Measurements from ENCODE around the gene LRATD1. TPM values are rescaled to one million over a fixed set of nuclear protein-coding genes. Genes with fewer than 3 reads are reported as not detected.
"Not testable (repeated sequence)": the region's sequence is repeated elsewhere in the genome, so short reads cannot be mapped to it uniquely, and the experiment has no call there.

The LRATD1 gene, protein sequence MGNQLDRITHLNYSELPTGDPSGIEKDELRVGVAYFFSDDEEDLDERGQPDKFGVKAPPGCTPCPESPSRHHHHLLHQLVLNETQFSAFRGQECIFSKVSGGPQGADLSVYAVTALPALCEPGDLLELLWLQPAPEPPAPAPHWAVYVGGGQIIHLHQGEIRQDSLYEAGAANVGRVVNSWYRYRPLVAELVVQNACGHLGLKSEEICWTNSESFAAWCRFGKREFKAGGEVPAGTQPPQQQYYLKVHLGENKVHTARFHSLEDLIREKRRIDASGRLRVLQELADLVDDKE
- polyA plus RNA-seq (2012; ENCODE audit: insufficient read depth, insufficient read length), result not detected

DNA sequence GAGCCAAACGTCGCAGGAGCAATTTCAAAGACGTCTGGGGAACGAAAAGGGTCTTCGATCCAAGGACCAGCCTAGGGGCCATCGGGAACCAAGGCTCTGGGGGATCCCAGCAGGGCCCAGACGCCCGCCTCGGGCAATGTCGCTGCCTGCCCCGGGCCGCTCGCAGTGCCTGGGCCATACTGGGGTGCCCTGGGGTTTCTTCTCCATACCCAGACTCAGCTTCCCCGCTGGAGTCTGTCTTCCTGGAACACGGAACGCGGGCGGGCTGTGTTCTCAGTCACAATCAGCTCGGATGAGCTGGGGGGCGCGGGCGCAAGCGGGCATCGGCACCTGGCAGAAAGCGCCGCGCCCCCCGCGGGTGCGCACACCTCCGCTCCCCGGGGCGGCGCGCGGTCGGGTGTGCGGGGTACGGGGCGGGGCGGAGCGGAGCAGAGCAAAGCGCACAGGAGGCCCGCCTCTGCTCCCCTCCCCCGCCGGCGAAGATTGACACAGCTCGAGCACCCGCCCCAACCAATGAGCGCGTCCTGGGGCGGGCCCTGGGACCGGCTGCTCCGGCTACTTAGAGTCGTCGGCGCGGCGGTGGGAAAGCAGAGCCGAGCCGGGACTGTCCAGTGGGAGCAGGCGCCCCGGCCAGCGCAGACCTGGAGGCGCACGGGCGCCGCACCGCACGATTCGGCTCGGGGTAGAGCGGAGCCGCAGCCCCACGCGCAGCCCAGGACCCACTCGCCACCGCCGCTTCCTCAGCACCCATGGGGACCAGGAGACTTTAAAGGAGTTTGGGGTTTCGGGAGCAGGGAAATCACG lies at the start of gene LRATD1:
Gene LRATD1, plus strand, starts transcription at position 585 of the 804 bp plus-strand sequence. CDS start 1,263 bp downstream, outside the sequence.
- H3K4me3 ChIP-seq (ENCODE audit: low read length), result no peak within 1 kb of the TSS
- no peak for DNase-seq (ENCODE audit: low read depth, low spot score)

DNA sequence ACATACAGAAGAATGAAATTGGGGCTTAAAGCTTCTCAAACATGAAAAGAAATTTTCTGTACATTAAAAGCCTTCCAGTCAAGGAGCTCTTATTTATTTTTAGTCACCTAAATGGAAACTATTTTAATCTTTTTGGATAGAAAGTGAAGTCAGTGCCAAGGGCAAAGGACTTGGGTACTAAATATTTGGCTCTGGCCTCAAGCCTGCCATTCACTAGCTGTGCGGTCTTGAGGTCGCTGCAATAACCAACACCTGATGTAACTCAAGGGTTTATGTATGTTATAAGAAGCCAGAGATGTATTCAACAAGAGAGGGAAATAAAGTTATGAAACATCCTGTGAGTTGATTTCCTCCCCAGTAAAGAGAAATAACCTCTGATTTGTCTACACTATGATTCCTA lies 49.5 kb upstream of the LRATD1 start:
- DNase-seq (ENCODE audit: low read depth, low spot score), result no peak
- no peak overlapping the region for H3K4me3 ChIP-seq (ENCODE audit: low read length)

DNA sequence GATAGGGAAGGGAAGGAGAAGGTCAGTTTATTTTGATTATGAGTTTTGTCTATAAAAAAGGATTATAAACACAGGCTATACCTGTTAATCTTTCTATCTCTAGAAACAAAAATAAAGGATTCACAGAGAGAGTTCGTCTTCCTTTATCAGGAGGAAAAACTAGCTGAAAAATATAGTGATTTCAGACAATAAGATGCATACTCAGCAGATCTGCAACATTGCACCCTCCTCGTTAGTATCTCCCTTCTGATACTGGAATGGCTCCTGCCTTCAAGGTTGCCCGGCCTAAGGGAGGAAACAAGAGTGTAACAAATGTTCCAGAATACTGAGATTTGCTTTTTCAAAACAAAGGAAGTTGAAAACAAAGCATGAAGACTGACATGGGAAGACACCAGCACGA lies 48.7 kb upstream of the LRATD1 start:
- DNase-seq (ENCODE audit: low read depth, low spot score), result no peak
- H3K4me3 ChIP-seq (ENCODE audit: low read length), result no peak overlapping the region

DNA sequence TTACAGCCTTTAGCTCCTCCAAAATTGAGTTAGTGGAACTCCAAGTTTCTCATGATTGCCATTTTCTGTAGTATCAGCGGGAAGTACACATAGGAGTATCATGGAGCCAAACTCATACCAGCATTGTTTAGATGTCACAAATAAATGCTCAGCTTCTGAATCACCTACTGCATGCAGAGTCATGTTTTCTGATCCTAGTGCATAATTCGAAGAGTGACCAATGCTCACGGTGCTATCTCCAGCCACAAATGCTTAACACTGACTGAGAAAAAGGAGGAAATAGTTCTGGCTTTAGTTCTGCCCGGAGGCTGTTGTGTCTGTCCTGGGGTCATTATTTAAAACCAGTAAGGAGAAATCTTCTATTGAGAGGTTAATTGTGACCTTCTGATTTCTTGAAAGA lies 45.4 kb upstream of the LRATD1 start:
- no peak for DNase-seq (ENCODE audit: low read depth, low spot score)
- no peak overlapping the region for H3K4me3 ChIP-seq (ENCODE audit: low read length)

DNA sequence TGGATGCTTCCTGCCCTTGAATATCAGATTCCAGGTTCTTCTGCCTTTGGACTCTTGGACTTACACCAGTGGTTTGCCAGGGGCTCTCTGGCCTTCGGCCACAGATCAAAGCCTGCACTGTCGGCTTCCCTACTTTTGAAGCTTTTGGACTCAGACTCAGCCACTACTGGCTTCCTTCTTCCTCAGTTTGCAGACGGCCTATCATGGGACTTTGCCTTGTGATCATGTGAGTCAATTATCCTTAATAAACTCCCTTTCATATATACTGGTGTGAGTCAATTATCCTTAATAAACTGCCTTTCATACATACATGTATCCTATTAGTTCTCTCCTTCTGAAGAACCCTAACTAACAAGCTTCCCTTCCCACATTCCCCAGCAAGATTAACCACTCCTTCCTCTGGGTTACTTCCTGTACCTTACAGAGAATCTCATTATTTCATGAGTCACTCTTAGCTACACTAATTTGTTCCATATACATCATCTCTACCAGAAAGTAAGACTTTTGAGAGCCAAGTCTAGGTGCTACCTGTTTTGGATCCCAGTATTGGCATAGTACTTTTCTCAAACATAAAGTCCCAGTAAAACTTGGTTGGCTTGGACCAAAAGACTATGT lies 31.3 kb upstream of the LRATD1 start:
- no peak for DNase-seq (ENCODE audit: low read depth, low spot score)
- H3K4me3 ChIP-seq (ENCODE audit: low read length), result no peak overlapping the region

DNA sequence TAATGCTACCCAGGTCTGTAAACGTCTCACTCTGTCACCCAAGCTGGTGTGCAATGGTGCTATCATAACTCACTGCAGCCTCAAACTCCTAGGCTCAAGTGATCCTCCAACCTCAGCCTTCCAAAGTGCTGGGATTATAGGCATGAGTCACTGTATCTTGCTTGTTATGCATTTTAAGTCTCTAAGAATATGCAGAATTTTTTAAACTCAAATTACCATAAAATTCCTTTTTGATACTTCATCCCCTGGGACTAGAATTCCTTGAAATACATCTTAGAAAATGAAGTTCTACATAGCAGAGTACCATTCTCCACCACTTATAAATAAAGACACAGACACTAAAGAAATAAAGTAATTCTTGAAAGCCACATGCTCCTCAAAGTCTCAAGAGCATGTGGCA lies 30.2 kb upstream of the LRATD1 start:
- no peak for DNase-seq (ENCODE audit: low read depth, low spot score)
- no peak overlapping the region for H3K4me3 ChIP-seq (ENCODE audit: low read length)

DNA sequence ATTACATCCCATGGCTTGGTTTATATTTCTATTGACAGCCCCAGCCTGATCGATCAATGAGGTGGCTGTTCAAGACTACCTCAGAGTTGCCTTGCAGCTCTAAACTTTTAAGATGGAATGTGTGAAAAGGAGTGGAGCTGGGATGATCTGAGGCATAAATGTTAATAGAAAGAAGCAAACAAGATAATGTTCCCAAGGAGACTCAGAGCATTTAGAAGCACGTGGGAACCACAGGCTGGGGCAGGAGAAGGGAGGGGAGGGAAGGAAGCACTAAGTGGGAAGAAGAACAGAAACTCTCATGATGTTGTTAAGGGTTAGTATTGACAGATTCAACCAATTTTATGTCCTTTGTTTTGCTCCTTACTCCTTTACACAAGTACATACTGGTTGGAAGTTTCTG lies 28.8 kb upstream of the LRATD1 start:
- no peak overlapping the region for H3K4me3 ChIP-seq (ENCODE audit: low read length)
- DNase-seq (ENCODE audit: low read depth, low spot score), result no peak

DNA sequence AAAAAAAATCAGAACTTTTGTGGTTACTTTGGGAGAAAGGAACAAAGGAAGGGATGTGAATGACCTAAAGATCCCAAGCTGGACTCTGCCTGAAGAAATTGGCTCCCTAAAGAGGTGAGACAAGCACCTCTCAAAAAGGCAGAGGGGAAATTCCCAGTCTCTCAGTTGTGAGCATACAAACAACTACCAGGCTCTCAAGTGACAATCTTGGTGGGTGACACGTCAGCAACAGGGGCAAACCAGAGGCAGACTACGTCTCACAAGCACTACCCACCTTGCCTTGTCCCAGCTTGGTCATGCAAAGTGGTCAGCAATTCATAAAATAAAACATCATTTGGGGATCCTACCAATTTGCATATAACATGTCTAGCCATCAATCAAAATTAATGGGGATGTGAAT lies 24.3 kb upstream of the LRATD1 start:
- H3K4me3 ChIP-seq (ENCODE audit: low read length), result no peak overlapping the region

DNA sequence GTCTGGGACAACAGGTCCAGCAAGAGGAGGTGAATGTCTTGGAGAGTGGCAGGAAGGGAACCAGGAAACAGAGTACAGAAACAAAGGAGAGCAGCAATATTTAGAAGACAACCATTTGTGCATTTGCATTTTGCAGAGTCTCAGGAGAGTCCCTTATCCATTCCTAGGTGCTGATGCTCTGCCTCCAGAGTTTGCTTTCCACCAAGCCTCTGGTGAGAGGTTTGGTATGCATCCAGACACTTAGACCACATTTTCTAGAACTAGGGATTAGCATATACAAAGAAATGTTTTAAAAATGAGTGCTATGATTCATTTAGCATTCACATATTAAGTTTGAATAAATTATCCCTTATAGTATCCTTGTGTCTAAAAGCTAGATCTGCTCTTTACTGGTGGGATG lies 18.5 kb upstream of the LRATD1 start:
- H3K4me3 ChIP-seq (ENCODE audit: low read length), result no peak overlapping the region
- no peak for DNase-seq (ENCODE audit: low read depth, low spot score)

More for the DNA sequence above, 24.3 kb upstream of the LRATD1 start:
- DNase-seq (ENCODE audit: low read depth, low spot score), result no peak

DNA sequence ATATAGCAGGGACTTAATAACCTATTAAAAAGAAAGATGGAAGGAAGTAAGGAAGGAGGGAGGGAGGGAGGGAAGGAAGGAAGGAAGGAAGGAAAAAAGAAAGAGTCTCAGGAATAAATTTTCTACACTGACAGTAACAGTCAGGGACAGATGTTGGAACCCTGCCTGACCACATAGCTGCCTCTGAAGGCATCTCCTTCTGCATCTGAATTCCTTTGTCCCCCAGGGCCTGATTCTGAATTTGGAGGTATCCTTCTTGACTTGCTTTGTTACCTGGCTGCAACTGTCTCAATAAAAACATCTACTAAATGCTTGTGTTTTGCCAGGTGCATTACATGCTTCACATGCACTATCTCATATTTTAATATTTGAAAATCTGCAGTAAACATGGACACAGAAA lies 17.4 kb upstream of the LRATD1 start:
- DNase-seq (ENCODE audit: low read depth, low spot score), result no peak
- H3K4me3 ChIP-seq (ENCODE audit: low read length), result no peak overlapping the region

DNA sequence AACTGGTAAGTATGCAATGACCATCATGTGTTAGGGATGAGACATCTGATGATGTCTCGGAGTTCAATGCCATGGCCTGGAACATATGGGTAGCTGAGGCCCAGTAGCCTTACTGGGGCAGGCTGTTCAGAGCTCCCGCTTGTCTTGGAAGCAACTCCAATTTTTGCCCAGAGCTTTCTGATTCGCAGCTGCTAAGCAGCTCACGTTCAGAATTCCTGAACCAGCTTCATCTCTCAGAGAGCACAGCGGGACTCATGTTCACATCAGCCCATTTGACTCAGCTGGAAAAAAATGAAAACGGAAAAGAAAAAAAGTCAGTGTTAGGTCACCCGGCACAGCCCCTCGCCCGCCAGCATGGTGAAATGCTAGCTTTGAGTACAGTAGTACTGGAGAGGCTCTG lies 16.8 kb upstream of the LRATD1 start:
- no peak overlapping the region for H3K4me3 ChIP-seq (ENCODE audit: low read length)
- no peak for DNase-seq (ENCODE audit: low read depth, low spot score)

DNA sequence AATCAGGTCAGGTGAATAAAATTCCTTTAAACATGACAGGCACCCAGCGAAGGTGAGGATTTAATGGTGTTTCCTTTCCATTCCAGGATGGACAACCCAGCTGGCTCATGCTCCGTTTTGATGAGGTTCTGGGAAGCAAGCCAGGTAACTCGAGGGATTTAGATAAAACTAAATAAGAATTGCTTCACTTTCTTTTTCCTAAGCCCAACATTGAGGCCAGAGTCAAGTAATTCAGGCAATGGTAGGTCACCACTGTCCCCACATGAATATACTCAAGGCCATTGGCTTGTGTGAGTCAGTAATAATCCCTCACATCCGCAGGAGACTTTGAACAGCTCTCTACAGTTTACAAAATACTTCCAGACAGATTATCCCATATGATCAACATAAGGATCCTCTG lies 16.2 kb upstream of the LRATD1 start:
- DNase-seq (ENCODE audit: low read depth, low spot score), result no peak
- H3K4me3 ChIP-seq (ENCODE audit: low read length), result no peak overlapping the region

DNA sequence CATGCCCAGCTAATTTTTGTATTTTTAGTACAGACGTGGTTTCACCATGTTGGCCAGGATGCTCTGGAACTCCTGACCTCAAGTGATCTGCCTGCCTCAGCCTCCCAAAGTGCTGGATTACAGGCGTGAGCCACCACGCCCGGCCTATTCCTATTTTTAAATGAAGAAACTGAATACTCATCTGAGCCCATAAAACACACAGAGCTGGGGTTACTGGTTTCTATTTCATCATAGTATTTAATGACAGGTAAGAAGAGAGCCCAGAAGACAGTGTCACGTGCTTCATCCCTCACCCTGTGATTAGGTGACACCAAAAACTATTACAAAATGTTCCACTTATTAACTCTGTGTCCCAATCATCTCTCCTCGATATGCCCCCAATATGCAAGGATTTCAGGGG lies 15.6 kb upstream of the LRATD1 start:
- no peak for DNase-seq (ENCODE audit: low read depth, low spot score)
- no peak overlapping the region for H3K4me3 ChIP-seq (ENCODE audit: low read length)

DNA sequence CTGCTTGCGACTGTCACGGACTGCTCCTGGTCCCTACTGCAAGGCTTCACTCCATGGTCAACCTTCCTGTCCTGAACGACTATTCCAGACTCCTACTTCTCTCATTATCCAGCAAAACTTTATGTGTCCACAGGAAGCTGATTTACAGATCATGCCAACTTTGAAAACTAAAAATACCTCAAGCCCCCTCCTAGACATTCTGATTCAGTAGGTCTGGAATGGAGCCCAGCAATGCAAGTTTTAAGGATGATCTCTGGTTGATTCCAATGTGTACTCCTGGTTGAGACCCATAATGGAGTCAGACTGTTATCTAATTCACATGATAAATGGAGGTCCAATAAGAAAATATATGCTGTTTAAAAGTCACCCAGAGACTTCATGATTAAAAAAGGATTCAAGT lies 13.1 kb upstream of the LRATD1 start:
- no peak for DNase-seq (ENCODE audit: low read depth, low spot score)
- H3K4me3 ChIP-seq (ENCODE audit: low read length), result no peak overlapping the region

DNA sequence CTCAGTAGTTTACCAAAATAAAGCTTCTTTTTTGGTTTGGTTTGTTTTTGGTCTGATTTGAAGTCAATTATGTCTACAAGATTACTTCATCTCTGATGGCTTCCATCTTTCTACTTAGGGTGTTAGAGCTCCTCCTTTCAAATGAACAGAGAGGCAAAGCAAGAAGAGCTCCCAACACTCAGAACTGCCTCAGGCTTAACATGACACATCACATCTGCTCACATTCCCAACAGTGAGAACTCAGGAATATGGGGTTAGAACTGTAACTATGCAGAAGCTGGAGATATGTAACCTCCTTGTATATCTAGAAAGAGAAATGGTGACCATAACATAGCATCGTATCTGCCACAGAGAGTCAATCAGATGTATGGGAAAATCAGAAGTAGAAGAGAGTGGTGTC lies 11.4 kb upstream of the LRATD1 start:
- DNase-seq (ENCODE audit: low read depth, low spot score), result no peak
- H3K4me3 ChIP-seq (ENCODE audit: low read length), result no peak overlapping the region

DNA sequence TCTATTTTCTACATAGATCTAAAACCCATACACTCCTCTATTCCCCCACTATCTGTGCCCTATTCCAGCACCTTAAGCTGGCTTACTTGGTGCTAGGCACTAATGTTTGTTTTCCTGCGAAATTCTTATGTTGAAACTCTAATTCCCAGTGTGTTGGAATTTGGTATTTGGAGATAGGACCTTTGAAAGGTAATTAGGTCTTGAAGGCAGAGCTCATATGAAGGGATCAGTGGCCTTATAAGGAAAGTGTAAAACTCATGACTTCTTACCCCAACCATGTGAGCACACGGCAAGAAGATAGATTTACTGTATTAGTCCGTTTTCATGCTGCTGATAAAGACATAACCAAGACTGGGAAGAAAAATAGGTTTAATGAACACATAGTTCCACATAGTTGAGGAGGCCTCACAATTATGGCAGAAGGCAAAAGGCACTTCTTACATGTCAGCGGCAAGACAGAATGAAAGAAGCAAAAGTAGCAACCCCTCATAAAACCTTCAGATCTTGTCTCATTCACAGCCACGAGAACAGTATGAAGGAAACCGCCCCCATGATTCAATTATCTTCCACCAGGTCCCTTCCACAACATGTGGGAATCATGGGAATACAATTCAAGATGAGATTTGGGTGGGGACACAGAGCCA lies 10.5 kb upstream of the LRATD1 start:
- H3K4me3 ChIP-seq (ENCODE audit: low read length), result no peak overlapping the region
- no peak for DNase-seq (ENCODE audit: low read depth, low spot score)

DNA sequence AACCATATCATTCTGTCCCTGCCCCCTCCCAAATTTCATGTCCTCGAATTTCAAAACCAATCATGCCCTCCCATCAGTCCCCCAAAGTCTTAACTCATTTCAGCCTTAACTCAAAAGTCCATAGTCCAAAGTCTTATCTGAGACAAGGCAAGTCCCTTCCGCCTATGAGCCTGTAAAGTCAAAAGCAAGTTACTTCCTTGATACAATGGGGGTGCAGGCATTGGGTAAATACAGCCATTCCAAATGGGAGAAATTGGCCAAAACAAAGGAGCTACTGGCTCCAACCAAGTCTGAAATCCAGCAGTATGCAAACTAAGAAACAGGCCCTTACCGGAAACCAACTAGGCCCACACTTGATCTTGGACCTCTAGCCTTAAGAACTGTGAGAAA lies 10.0 kb upstream of the LRATD1 start:
- not testable (repeated sequence) for H3K4me3 ChIP-seq (ENCODE audit: low read length); DNase-seq (ENCODE audit: low read depth, low spot score)

DNA sequence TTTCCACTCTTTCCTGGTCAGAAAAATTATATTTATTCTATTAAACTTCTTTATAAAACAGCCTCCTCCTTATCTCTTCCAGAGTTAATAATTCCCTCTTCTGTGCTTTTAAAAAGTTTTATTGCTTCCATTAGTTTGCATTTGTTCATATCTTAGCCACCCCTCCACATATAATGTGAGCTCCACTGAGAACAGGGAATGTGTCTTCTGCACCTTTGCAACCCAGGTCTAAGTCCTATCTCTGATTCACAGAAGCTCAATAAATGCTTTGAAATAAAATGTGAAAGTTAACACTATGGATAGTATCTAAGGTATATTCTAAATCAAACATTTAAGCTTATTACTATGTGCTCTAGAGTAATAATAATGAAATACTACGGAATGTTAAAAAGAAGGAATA lies 9.3 kb upstream of the LRATD1 start:
- no peak for DNase-seq (ENCODE audit: low read depth, low spot score)
- no peak overlapping the region for H3K4me3 ChIP-seq (ENCODE audit: low read length)

DNA sequence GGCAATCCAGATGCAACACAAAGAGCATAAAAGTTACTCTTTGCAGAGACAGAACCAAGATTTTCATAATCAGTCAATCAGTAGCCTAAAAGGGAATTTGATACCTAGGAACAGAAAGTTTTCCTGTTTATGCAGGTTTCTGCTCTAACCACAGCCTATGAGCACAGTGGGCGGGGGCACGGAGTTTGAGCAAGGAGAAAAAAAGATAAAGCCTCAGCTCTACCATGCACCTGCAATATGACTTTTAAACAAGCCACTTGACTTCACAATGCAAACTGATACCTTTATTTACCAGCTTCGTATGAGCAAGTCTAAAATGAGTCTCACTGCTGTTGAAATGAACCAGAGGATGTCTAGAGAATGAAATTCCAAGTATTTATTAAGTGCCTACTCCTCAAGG lies 5.6 kb upstream of the LRATD1 start:
- no peak for DNase-seq (ENCODE audit: low read depth, low spot score)
- H3K4me3 ChIP-seq (ENCODE audit: low read length), result no peak overlapping the region

DNA sequence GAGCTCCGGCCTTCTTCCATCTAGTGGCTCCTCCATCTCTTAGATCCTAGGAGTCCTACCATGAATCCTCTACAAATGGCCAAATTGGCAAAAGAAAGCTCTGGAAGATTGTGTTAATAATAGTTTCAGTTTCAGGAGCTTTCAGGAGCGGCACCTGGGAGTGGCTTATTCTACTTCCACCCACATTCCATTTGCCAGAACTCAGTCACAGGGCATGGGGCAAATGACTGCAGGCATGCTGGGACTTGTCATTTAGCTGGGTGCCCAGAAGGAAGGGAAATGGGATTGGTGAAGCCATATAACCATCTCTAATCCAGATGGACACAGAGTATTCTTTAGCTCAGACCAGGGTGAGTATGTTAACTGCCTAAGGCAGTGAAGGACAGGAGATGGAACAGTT lies 3.6 kb upstream of the LRATD1 start:
- DNase-seq (ENCODE audit: low read depth, low spot score), result no peak
- no peak overlapping the region for H3K4me3 ChIP-seq (ENCODE audit: low read length)
